Measurements from ENCODE around the gene NT5C1A. TPM values are rescaled to one million over a fixed set of nuclear protein-coding genes. Genes with fewer than 3 reads are reported as not detected.

Gene NT5C1A
- total RNA-seq, 1 donor: 0.31 TPM

DNA sequence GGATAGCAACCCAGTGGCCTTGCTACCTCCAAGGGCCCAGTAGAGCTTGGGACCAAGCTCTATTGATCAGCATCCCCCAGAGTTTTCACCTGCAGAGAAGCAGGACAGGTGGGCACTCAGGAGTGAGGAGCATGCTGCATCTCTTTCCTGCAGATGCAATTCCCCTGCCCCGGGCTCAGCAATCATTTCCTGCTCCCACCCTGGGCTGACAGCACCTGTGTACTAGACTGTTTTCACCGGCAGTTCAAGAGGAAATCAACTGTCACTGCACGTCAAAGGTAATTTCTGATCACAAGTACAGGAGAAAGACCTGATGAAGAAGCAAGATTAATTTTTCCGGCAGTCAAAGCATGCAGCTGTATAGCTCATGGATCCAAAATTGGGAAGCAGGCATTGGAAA is 8.8 kb upstream of the NT5C1A start:
- no peak overlapping the region for H3K4me3 ChIP-seq (ENCODE audit: low read length)
- peaks cover 21% of the 10 kb centered on the region for H3K27me3 ChIP-seq (ENCODE audit: insufficient read depth, low read length)
- H3K4me1 ChIP-seq (ENCODE audit: insufficient read depth, low read length): no peaks in the 10 kb centered on the region
- no peaks in the 10 kb centered on the region for H3K9me3 ChIP-seq (ENCODE audit: low read depth, low read length)

DNA sequence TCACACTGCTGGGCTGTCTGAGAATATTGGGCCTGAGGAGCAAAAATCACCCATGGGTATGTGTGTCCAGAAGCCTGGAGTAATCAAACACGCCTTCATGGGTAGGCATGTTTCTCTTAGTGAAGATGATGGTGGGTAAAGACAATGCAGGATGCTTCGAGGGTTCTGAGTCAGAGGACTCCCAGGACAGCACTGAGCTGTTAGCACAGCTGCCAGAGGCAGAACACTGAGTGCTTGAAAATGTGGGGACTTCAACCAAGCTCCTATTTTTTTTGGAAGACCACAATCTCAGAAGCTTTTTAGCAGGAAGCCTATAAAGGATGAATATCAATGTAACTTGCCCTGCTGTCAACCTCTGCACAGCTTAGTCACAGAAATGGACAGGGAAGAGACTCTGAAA is 7.9 kb upstream of the NT5C1A start:
- Histone ChIP-seq H3K4me1 (ENCODE audit: insufficient read depth, low read length) (no peaks in the 10 kb centered on the region), H3K27me3 (ENCODE audit: insufficient read depth, low read length) (peaks cover 17% of the 10 kb centered on the region), H3K4me3 (ENCODE audit: low read length) (no peak overlapping the region), H3K9me3 (ENCODE audit: low read depth, low read length) (no peaks in the 10 kb centered on the region)

GRCh38 chr1:39678889-39679288 is 7.0 kb upstream of the NT5C1A start:
- Histone ChIP-seq H3K4me1 (ENCODE audit: insufficient read depth, low read length) (no peaks in the 10 kb centered on the region), H3K4me3 (ENCODE audit: low read length) (no peak overlapping the region), H3K9me3 (ENCODE audit: low read depth, low read length) (no peaks in the 10 kb centered on the region), H3K27me3 (ENCODE audit: insufficient read depth, low read length) (peaks cover 11% of the 10 kb centered on the region)

- H3K4me1 ChIP-seq (ENCODE audit: insufficient read depth, low read length): no peaks in the 10 kb centered on the region
- H3K27me3 ChIP-seq (ENCODE audit: insufficient read depth, low read length): peaks cover 13% of the 10 kb centered on the region
- H3K4me3 ChIP-seq (ENCODE audit: low read length): no peak overlapping the region
- H3K9me3 ChIP-seq (ENCODE audit: low read depth, low read length): no peaks in the 10 kb centered on the region
Measured at GRCh38 chr1:39677645-39678044, 5.7 kb upstream of the NT5C1A start.

GRCh38 chr1:39676948-39677548 is 5.1 kb upstream of the NT5C1A start:
- Histone ChIP-seq H3K27me3 (ENCODE audit: insufficient read depth, low read length) (peaks cover 19% of the 10 kb centered on the region), H3K9me3 (ENCODE audit: low read depth, low read length) (no peaks in the 10 kb centered on the region), H3K4me1 (ENCODE audit: insufficient read depth, low read length) (peaks cover 5% of the 10 kb centered on the region), H3K4me3 (ENCODE audit: low read length) (no peak overlapping the region)

- H3K4me1 ChIP-seq (ENCODE audit: insufficient read depth, low read length): peaks cover 16% of the 10 kb centered on the region
- H3K27me3 ChIP-seq (ENCODE audit: insufficient read depth, low read length): peaks cover 31% of the 10 kb centered on the region
- H3K9me3 ChIP-seq (ENCODE audit: low read depth, low read length): no peaks in the 10 kb centered on the region
- no peak overlapping the region for H3K4me3 ChIP-seq (ENCODE audit: low read length)
Measured at GRCh38 chr1:39675220-39675619, 3.3 kb upstream of the NT5C1A start.

GRCh38 chr1:39673215-39673614 is 1.3 kb upstream of the NT5C1A start:
- H3K9me3 ChIP-seq (ENCODE audit: low read depth, low read length): no peaks in the 10 kb centered on the region
- no peak overlapping the region for H3K4me3 ChIP-seq (ENCODE audit: low read length)
- H3K27me3 ChIP-seq (ENCODE audit: insufficient read depth, low read length): peaks cover 41% of the 10 kb centered on the region
- H3K4me1 ChIP-seq (ENCODE audit: insufficient read depth, low read length): peaks cover 16% of the 10 kb centered on the region

DNA sequence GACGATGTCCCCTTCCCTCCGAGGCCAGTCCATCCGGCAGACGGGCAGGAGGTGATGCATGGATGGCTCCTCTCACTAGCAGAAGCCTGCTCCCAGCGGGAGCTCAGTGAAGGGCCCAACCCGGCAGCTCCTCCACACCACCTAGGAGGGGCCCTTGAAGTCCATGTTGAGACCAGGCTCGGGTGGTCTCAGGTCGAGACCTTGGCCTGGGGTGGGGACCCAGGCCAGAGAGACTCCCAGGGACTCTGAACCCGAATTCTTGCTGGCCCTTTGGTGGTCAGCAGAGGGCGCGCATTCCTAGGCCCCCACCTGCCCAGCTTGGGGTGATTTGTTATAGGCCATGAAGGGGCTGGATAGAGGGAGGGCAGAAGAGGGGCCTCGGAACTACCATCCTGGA is 642 bp upstream of the NT5C1A start:
- Histone ChIP-seq H3K27me3 (ENCODE audit: insufficient read depth, low read length) (peaks cover 41% of the 10 kb centered on the region), H3K9me3 (ENCODE audit: low read depth, low read length) (no peaks in the 10 kb centered on the region), H3K4me3 (ENCODE audit: low read length) (no peak overlapping the region), H3K4me1 (ENCODE audit: insufficient read depth, low read length) (peaks cover 16% of the 10 kb centered on the region)

DNA sequence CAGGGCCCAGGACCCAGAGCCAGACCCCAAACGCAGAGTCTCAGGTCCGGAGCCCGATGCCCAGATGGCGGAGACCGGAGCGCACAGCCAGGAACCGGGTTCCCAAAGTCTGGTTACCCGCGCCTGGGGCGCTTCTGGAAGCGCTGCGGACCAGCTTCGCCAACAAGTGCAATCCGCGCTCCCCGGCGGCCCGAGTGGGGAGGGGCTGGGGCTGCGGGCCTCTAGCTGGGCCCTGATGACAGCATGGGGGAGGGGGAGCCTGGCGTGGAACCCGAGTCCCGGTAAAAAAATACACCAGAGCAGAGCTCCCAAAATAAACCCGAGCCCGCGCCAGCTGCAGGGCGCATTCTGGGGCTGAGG is 494 bp downstream of the NT5C1A start:
- H3K27me3 ChIP-seq (ENCODE audit: insufficient read depth, low read length): peaks cover 41% of the 10 kb centered on the region
- no peaks in the 10 kb centered on the region for H3K9me3 ChIP-seq (ENCODE audit: low read depth, low read length)
- peaks cover 16% of the 10 kb centered on the region for H3K4me1 ChIP-seq (ENCODE audit: insufficient read depth, low read length)
- no peak overlapping the region for H3K4me3 ChIP-seq (ENCODE audit: low read length)

GRCh38 chr1:39670689-39671088 is 1.2 kb downstream of the NT5C1A start:
- Histone ChIP-seq H3K4me1 (ENCODE audit: insufficient read depth, low read length) (peaks cover 16% of the 10 kb centered on the region), H3K27me3 (ENCODE audit: insufficient read depth, low read length) (peaks cover 41% of the 10 kb centered on the region), H3K9me3 (ENCODE audit: low read depth, low read length) (no peaks in the 10 kb centered on the region), H3K4me3 (ENCODE audit: low read length) (no peak overlapping the region)

GRCh38 chr1:39668894-39669293 is 3.0 kb downstream of the NT5C1A start:
- H3K4me1 ChIP-seq (ENCODE audit: insufficient read depth, low read length): peaks cover 16% of the 10 kb centered on the region
- no peak overlapping the region for H3K4me3 ChIP-seq (ENCODE audit: low read length)
- H3K27me3 ChIP-seq (ENCODE audit: insufficient read depth, low read length): peaks cover 41% of the 10 kb centered on the region
- no peaks in the 10 kb centered on the region for H3K9me3 ChIP-seq (ENCODE audit: low read depth, low read length)

- Histone ChIP-seq H3K4me3 (ENCODE audit: low read length) (no peak overlapping the region), H3K4me1 (ENCODE audit: insufficient read depth, low read length) (peaks cover 16% of the 10 kb centered on the region), H3K9me3 (ENCODE audit: low read depth, low read length) (no peaks in the 10 kb centered on the region), H3K27me3 (ENCODE audit: insufficient read depth, low read length) (peaks cover 38% of the 10 kb centered on the region)
Measured at GRCh38 chr1:39668111-39668510, 3.8 kb downstream of the NT5C1A start.

- H3K27me3 ChIP-seq (ENCODE audit: insufficient read depth, low read length): peaks cover 25% of the 10 kb centered on the region
- H3K9me3 ChIP-seq (ENCODE audit: low read depth, low read length): no peaks in the 10 kb centered on the region
- H3K4me1 ChIP-seq (ENCODE audit: insufficient read depth, low read length): peaks cover 9% of the 10 kb centered on the region
- H3K4me3 ChIP-seq (ENCODE audit: low read length): no peak overlapping the region
Measured at GRCh38 chr1:39666772-39667171, 5.1 kb downstream of the NT5C1A start.

DNA sequence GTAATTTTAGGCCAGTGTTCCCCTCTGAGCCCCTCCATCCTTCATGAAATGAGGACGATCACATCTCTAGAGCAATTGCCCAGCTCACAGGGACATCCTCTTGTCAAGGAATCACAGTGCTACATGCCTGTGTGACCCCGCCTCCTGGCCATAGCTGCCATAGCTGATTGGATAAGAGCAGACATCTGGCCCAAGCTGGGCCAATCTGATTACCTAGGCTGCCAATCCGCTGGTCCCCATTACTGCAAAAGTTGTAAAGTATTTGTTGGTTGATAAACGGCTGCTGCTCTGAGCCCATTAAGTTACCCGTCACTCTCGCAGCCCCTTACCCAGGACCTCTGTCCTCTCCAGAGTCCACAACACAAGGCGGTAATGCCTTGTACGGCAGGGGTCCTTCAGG is 8.3 kb downstream of the NT5C1A start:
- Histone ChIP-seq H3K4me1 (ENCODE audit: insufficient read depth, low read length) (no peaks in the 10 kb centered on the region), H3K27me3 (ENCODE audit: insufficient read depth, low read length) (no peaks in the 10 kb centered on the region), H3K4me3 (ENCODE audit: low read length) (no peak overlapping the region), H3K9me3 (ENCODE audit: low read depth, low read length) (no peaks in the 10 kb centered on the region)

DNA sequence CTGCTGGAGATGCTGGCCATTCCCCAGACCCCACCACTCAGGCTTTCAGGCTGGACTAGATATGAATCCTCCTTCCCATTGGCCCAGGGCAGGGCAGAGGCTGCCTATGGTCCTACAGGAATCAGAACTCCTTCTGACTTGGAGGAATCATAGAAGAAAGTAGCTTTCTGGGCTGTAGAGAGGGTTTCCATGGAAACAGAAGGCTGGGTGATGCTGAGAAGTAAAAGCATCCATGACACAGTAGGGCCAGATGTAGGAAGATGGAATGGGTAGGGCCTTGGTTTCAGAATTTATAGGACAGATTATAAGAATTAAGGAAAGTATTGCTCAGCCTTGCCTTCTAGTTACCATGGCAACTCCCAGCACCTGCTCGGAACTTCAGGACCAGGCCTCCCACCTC is 9.0 kb downstream of the NT5C1A start:
- no peak overlapping the region for H3K4me3 ChIP-seq (ENCODE audit: low read length)
- no peaks in the 10 kb centered on the region for H3K9me3 ChIP-seq (ENCODE audit: low read depth, low read length)
- no peaks in the 10 kb centered on the region for H3K4me1 ChIP-seq (ENCODE audit: insufficient read depth, low read length)
- no peaks in the 10 kb centered on the region for H3K27me3 ChIP-seq (ENCODE audit: insufficient read depth, low read length)

GRCh38 chr1:39659538-39659937 is 12.4 kb downstream of the NT5C1A start:
- no peak overlapping the region for H3K4me3 ChIP-seq (ENCODE audit: low read length)
- H3K4me1 ChIP-seq (ENCODE audit: insufficient read depth, low read length): no peaks in the 10 kb centered on the region
- no peaks in the 10 kb centered on the region for H3K9me3 ChIP-seq (ENCODE audit: low read depth, low read length)
- no peaks in the 10 kb centered on the region for H3K27me3 ChIP-seq (ENCODE audit: insufficient read depth, low read length)
